GM23338 (cell line): ENCODE data around the gene CHN2. TPM values are rescaled to one million over a fixed set of nuclear protein-coding genes. Genes with fewer than 3 reads are reported as not detected.

ENCODE experiments used
- ATAC-seq: fragments of 200-7000 bp; cut with Tn5 transposase; 3 replicates; pipeline ENCODE4 v1.9.1; 2020
- DNase-seq: peaks from one replicate; pipeline ENCODE4 v3.0.0-alpha.2; 2015; ENCODE audit warnings: low spot score
- H2AFZ ChIP-seq: fragments of 200-600 bp; sonication (generic); 2 replicates; pipeline ENCODE4 v1.8.0; 2016; ENCODE audit warnings: antibody characterized with exemption, mild to moderate bottlenecking, moderate library complexity
- H3F3A ChIP-seq: fragments of 200-600 bp; sonication (generic); replicated peaks from 2 replicates; pipeline ENCODE4 v1.8.0; 2017; ENCODE audit warnings: antibody characterized with exemption, mixed run types, low read depth
- H3K27ac ChIP-seq: fragments of 200-600 bp; sonication (generic); 2 replicates; pipeline ENCODE4 v1.6.1; 2016; ENCODE audit warnings: low read depth
- H3K27me3 ChIP-seq: fragments of 200-600 bp; sonication (generic); 2 replicates; pipeline ENCODE4 v1.8.0; 2016; ENCODE audit warnings: mild to moderate bottlenecking, mixed run types, moderate library complexity; ENCODE audit not compliant: insufficient read depth
- H3K36me3 ChIP-seq: fragments of 200-600 bp; sonication (generic); 2 replicates; pipeline ENCODE4 v1.8.0; 2016; ENCODE audit warnings: mild to moderate bottlenecking; ENCODE audit not compliant: insufficient read depth
- H3K4me1 ChIP-seq: fragments of 200-600 bp; sonication (generic); 2 replicates; pipeline ENCODE4 v1.8.0; 2016; ENCODE audit warnings: mild to moderate bottlenecking, moderate library complexity; ENCODE audit not compliant: insufficient read depth
- H3K4me2 ChIP-seq: fragments of 200-600 bp; sonication (generic); 2 replicates; pipeline ENCODE4 v1.7.1; 2017; ENCODE audit warnings: mixed run types
- H3K4me3 ChIP-seq: fragments of 200-600 bp; sonication (generic); 2 replicates; pipeline ENCODE4 v1.6.1; 2016; ENCODE audit warnings: mixed run types
- H3K79me2 ChIP-seq: fragments of 200-600 bp; sonication (generic); replicated peaks from 2 replicates; pipeline ENCODE4 v1.8.0; 2017; ENCODE audit warnings: mild to moderate bottlenecking; ENCODE audit not compliant: insufficient read depth
- H3K9me2 ChIP-seq: fragments of 200-600 bp; sonication (generic); 2 replicates; pipeline ENCODE4 v1.8.0; 2017; ENCODE audit not compliant: insufficient read depth
- H4K20me1 ChIP-seq: fragments of 200-600 bp; sonication (generic); replicated peaks from 2 replicates; pipeline ENCODE4 v1.8.0; 2017; ENCODE audit warnings: mild to moderate bottlenecking; ENCODE audit not compliant: insufficient read depth
- H3K27ac Mint-ChIP-seq: 2 replicates; pipeline ENCODE4 v1.8.0; 2020; ENCODE audit warnings: inconsistent platforms, mild to moderate bottlenecking, moderate library complexity, mixed read lengths
- H3K27me3 Mint-ChIP-seq: 3 replicates; pipeline ENCODE4 v1.8.0; 2022; ENCODE audit warnings: low read depth, mild to moderate bottlenecking, moderate library complexity, mixed read lengths, inconsistent platforms; ENCODE audit not compliant: insufficient read depth, poor library complexity
- H3K36me3 Mint-ChIP-seq: 3 replicates; pipeline ENCODE4 v1.8.0; 2021; ENCODE audit warnings: low read depth, mild to moderate bottlenecking, inconsistent platforms, moderate library complexity, mixed read lengths
- H3K4me1 Mint-ChIP-seq: 3 replicates; pipeline ENCODE4 v1.8.0; 2020; ENCODE audit warnings: mild to moderate bottlenecking, inconsistent platforms, mixed read lengths
- H3K4me3 Mint-ChIP-seq: 3 replicates; pipeline ENCODE4 v1.8.0; 2021; ENCODE audit warnings: moderate library complexity, mild to moderate bottlenecking, inconsistent platforms, mixed read lengths
- H3K9me3 Mint-ChIP-seq: 3 replicates; pipeline ENCODE4 v1.8.0; 2020; ENCODE audit warnings: moderate library complexity, mild to moderate bottlenecking, inconsistent platforms, mixed read lengths
- CREB1 ChIP-seq: fragments of 250-450 bp; sonication (Bioruptor Pico); IDR thresholded peaks from 2 replicates; pipeline ENCODE4 v1.5.0; 2020; ENCODE audit warnings: low read depth, mild to moderate bottlenecking, moderate library complexity
- EZH2 ChIP-seq: fragments of 200-600 bp; sonication (generic); IDR thresholded peaks from one replicate; pipeline ENCODE4 v1.8.0; 2017; ENCODE audit warnings: antibody characterized with exemption, mild to moderate bottlenecking, low read depth; ENCODE audit not compliant: unreplicated experiment
- EZH2phosphoT487 ChIP-seq: fragments of 200-600 bp; sonication (generic); IDR thresholded peaks from one replicate; pipeline ENCODE4 v1.8.1; 2018; ENCODE audit warnings: antibody characterized with exemption; ENCODE audit not compliant: unreplicated experiment
- JUNB ChIP-seq: IDR thresholded peaks from one replicate; pipeline ENCODE4 v1.6.1; 2016; ENCODE audit warnings: antibody characterized with exemption; ENCODE audit not compliant: unreplicated experiment
- NANOG ChIP-seq: IDR thresholded peaks from 2 replicates; pipeline ENCODE4 v1.6.1; 2016; ENCODE audit warnings: antibody characterized with exemption, borderline replicate concordance
- POLR2AphosphoS5 ChIP-seq: IDR thresholded peaks from 2 replicates; pipeline ENCODE4 v1.6.1; 2016; ENCODE audit warnings: antibody characterized with exemption, low read depth
- STAT1 ChIP-seq: IDR thresholded peaks from one replicate; pipeline ENCODE4 v1.6.1; 2016; ENCODE audit warnings: antibody characterized with exemption; ENCODE audit not compliant: unreplicated experiment
- ZNF114 ChIP-seq: fragments of 250-450 bp; sonication (Bioruptor Pico); IDR thresholded peaks from 2 replicates; pipeline ENCODE4 v1.5.0; 2020; ENCODE audit warnings: mild to moderate bottlenecking, moderate library complexity
- ZNF331 ChIP-seq: fragments of 250-450 bp; sonication (Bioruptor Pico); IDR thresholded peaks from 2 replicates; pipeline ENCODE4 v1.5.0; 2020; ENCODE audit warnings: low read depth, mild to moderate bottlenecking, moderate library complexity
- polyA plus RNA-seq: library from polyadenylated mRNA; unstranded; fragments of >200 nt; fragmentation: Nextera tagmentation; extraction: Ambion mirVana; gene quantifications from 2 replicates; pipeline ENCODE4 v1.2.1, GENCODE V29; 2016
- total RNA-seq: library from RNA; depleted of rRNA; stranded (reverse); fragments of >200 nt; shearing (Covaris generic); gene quantifications from 2 replicates; pipeline ENCODE4 v1.2.3, GENCODE V29; 2014
- TF ChIP-seq, protein P1 (sequence below), 2 experiments: fragments of 200-600 bp in 1 of 2; sonication (generic) in 1 of 2; conservative IDR thresholded peaks; 2 replicates each; pipeline versions ENCODE4 v1.5.1 to v1.6.1; 2016 to 2017; ENCODE audit warnings: antibody characterized with exemption in 2 of 2, low read depth in 2 of 2, mild to moderate bottlenecking in 2 of 2, moderate library complexity in 1 of 2
- TF ChIP-seq, protein P2 (sequence below): IDR thresholded peaks from 2 replicates; pipeline ENCODE4 v1.6.1; 2016; ENCODE audit warnings: antibody characterized with exemption
- TF ChIP-seq, protein P3 (sequence below): IDR thresholded peaks from one replicate; pipeline ENCODE4 v1.6.1; 2018; ENCODE audit warnings: antibody characterized with exemption; ENCODE audit not compliant: unreplicated experiment

Gene CHN2
- total and polyA plus RNA-seq, 2 experiments from 2014 or later, result 6.1 to 7.5 TPM

GRCh38 chr7:29289156-29290021 is 94.8 kb downstream of the CHN2 start:
- H3K36me3 ChIP-seq, result no peaks in the 10 kb centered on the region
- no peak for DNase-seq
- no peaks in the 10 kb centered on the region for H3K79me2 ChIP-seq
- Mint-ChIP-seq H3K4me1 (peaks cover 44% of the 10 kb centered on the region), H3K27me3 (peaks cover 2% of the 10 kb centered on the region), H3K36me3 (no peaks in the 10 kb centered on the region), H3K9me3 (no peaks in the 10 kb centered on the region), H3K27ac (no peak overlapping the region), H3K4me3 (no peak overlapping the region)
- H3K27me3 ChIP-seq, result no peaks in the 10 kb centered on the region
- H3K9me2 ChIP-seq, result no peaks in the 10 kb centered on the region
- H3K4me1 ChIP-seq, result peaks cover 46% of the 10 kb centered on the region
- no peaks in the 10 kb centered on the region for H4K20me1 ChIP-seq
- H3K27ac ChIP-seq, result no peak overlapping the region; the same call in 1 of the 2 replicates
- TF ChIP-seq, protein P1, sequence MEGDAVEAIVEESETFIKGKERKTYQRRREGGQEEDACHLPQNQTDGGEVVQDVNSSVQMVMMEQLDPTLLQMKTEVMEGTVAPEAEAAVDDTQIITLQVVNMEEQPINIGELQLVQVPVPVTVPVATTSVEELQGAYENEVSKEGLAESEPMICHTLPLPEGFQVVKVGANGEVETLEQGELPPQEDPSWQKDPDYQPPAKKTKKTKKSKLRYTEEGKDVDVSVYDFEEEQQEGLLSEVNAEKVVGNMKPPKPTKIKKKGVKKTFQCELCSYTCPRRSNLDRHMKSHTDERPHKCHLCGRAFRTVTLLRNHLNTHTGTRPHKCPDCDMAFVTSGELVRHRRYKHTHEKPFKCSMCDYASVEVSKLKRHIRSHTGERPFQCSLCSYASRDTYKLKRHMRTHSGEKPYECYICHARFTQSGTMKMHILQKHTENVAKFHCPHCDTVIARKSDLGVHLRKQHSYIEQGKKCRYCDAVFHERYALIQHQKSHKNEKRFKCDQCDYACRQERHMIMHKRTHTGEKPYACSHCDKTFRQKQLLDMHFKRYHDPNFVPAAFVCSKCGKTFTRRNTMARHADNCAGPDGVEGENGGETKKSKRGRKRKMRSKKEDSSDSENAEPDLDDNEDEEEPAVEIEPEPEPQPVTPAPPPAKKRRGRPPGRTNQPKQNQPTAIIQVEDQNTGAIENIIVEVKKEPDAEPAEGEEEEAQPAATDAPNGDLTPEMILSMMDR (conservative IDR thresholded peaks at IDR 0.05; ENCODE audit: low read depth in 2 of 2), result no peak
- TF ChIP-seq EZH2, result no peak
- TF ChIP-seq POLR2AphosphoS5, result no peak
- no peak for TF ChIP-seq ZNF114
- no peak for TF ChIP-seq ZNF331
- TF ChIP-seq CREB1 (CRISPR knock-in tag), result no peak
- no peak for TF ChIP-seq EZH2phosphoT487
- TF ChIP-seq, protein P2, sequence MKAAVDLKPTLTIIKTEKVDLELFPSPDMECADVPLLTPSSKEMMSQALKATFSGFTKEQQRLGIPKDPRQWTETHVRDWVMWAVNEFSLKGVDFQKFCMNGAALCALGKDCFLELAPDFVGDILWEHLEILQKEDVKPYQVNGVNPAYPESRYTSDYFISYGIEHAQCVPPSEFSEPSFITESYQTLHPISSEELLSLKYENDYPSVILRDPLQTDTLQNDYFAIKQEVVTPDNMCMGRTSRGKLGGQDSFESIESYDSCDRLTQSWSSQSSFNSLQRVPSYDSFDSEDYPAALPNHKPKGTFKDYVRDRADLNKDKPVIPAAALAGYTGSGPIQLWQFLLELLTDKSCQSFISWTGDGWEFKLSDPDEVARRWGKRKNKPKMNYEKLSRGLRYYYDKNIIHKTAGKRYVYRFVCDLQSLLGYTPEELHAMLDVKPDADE, result no peak
- no peak for TF ChIP-seq STAT1
- TF ChIP-seq, protein P3, sequence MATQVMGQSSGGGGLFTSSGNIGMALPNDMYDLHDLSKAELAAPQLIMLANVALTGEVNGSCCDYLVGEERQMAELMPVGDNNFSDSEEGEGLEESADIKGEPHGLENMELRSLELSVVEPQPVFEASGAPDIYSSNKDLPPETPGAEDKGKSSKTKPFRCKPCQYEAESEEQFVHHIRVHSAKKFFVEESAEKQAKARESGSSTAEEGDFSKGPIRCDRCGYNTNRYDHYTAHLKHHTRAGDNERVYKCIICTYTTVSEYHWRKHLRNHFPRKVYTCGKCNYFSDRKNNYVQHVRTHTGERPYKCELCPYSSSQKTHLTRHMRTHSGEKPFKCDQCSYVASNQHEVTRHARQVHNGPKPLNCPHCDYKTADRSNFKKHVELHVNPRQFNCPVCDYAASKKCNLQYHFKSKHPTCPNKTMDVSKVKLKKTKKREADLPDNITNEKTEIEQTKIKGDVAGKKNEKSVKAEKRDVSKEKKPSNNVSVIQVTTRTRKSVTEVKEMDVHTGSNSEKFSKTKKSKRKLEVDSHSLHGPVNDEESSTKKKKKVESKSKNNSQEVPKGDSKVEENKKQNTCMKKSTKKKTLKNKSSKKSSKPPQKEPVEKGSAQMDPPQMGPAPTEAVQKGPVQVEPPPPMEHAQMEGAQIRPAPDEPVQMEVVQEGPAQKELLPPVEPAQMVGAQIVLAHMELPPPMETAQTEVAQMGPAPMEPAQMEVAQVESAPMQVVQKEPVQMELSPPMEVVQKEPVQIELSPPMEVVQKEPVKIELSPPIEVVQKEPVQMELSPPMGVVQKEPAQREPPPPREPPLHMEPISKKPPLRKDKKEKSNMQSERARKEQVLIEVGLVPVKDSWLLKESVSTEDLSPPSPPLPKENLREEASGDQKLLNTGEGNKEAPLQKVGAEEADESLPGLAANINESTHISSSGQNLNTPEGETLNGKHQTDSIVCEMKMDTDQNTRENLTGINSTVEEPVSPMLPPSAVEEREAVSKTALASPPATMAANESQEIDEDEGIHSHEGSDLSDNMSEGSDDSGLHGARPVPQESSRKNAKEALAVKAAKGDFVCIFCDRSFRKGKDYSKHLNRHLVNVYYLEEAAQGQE, result no peak
- no peak for TF ChIP-seq JUNB
- no peak for TF ChIP-seq NANOG
- H2AFZ ChIP-seq, result peak overlapping the region; percentile 35
- peak; percentile 26; the same call in 2 of the 3 replicates for ATAC-seq
- peak overlapping the region; percentile 1 for H3K4me2 ChIP-seq
- no peak overlapping the region for H3K4me3 ChIP-seq
- H3F3A ChIP-seq, result no peaks in the 10 kb centered on the region
